ENCODE results near the gene NOC2L. TPM values are rescaled to one million over a fixed set of nuclear protein-coding genes. Genes with fewer than 3 reads are reported as not detected.

NOC2L gene
- total and polyA plus RNA-seq, 9 of the 15 experiments (the other 6 are each of a cell fraction or from before 2014, with no cell fraction given), result 4.0 to 410 (median 200) TPM

DNA sequence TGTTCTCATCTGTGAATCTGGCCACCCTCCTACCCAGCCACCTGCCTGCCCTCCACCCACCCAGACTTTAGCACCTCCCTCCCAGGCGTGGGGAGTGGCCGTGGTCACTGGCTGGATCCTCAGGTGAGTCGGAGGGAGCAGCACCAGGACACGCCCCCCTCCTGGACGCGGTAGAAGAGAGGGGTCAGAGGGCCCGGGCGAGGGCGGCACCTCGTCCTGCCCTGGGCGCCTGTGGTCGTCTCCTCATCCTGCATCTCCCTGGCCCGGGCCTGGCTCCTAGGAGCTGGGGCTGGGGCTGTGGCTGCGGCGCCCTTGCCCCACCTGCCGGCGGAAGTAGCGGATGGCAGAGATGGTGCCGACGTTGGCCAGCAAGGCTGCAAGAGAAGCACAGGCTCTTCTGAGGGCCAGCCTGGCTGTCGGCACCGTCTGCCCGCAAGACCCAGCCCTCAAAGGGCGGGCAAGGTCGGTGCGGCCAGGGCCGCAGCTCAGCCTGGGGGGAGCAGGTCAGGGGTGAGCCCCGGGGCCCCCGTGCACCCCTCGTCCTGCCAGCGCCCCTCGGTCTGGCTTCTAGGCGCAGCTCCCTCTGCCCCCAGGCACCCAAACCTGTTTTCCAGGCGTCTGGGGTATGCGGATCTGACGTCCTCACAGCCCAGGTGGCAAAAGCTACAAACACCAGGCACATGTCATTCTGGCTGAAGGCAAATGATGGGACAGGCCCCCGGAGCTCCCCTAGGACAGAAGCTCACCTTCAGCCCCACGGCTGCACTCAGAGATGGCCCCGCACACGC lies 17.0 kb upstream of the NOC2L start (continued):
- 0 out of 4 replicates have a peak, but pooled peaks of 1 of the 2 experiments have one; percentile 47 for TF ChIP-seq TEAD1 (CRISPR knock-in tag; IDR thresholded peaks at IDR 0.05)
- no peak for TF ChIP-seq ZNF282 (CRISPR knock-in tag; IDR thresholded peaks at IDR 0.05)
- TF ChIP-seq, protein P1, sequence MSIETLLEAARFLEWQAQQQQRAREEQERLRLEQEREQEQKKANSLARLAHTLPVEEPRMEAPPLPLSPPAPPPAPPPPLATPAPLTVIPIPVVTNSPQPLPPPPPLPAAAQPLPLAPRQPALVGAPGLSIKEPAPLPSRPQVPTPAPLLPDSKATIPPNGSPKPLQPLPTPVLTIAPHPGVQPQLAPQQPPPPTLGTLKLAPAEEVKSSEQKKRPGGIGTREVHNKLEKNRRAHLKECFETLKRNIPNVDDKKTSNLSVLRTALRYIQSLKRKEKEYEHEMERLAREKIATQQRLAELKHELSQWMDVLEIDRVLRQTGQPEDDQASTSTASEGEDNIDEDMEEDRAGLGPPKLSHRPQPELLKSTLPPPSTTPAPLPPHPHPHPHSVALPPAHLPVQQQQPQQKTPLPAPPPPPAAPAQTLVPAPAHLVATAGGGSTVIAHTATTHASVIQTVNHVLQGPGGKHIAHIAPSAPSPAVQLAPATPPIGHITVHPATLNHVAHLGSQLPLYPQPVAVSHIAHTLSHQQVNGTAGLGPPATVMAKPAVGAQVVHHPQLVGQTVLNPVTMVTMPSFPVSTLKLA (conservative IDR thresholded peaks at IDR 0.05), result no peak
- TF ChIP-seq, protein P2, sequence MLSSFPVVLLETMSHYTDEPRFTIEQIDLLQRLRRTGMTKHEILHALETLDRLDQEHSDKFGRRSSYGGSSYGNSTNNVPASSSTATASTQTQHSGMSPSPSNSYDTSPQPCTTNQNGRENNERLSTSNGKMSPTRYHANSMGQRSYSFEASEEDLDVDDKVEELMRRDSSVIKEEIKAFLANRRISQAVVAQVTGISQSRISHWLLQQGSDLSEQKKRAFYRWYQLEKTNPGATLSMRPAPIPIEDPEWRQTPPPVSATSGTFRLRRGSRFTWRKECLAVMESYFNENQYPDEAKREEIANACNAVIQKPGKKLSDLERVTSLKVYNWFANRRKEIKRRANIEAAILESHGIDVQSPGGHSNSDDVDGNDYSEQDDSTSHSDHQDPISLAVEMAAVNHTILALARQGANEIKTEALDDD (IDR thresholded peaks at IDR 0.05), result no peak
- TF ChIP-seq ZNF79 (CRISPR knock-in tag; IDR thresholded peaks at IDR 0.05; ENCODE audit: low read depth), result no peak
- TF ChIP-seq TAL1 (IDR thresholded peaks at IDR 0.05), result no peak
- TF ChIP-seq, protein P3, sequence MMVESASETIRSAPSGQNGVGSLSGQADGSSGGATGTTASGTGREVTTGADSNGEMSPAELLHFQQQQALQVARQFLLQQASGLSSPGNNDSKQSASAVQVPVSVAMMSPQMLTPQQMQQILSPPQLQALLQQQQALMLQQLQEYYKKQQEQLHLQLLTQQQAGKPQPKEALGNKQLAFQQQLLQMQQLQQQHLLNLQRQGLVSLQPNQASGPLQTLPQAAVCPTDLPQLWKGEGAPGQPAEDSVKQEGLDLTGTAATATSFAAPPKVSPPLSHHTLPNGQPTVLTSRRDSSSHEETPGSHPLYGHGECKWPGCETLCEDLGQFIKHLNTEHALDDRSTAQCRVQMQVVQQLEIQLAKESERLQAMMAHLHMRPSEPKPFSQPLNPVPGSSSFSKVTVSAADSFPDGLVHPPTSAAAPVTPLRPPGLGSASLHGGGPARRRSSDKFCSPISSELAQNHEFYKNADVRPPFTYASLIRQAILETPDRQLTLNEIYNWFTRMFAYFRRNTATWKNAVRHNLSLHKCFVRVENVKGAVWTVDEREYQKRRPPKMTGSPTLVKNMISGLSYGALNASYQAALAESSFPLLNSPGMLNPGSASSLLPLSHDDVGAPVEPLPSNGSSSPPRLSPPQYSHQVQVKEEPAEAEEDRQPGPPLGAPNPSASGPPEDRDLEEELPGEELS (CRISPR knock-in tag; IDR thresholded peaks at IDR 0.05; ENCODE audit: borderline replicate concordance), result 0 out of 2 replicates have a peak, but pooled peaks have one; percentile 36
- no peak for TF ChIP-seq POLR2AphosphoS2 (IDR thresholded peaks at IDR 0.05; ENCODE audit: low read length)
- TF ChIP-seq, protein P4, sequence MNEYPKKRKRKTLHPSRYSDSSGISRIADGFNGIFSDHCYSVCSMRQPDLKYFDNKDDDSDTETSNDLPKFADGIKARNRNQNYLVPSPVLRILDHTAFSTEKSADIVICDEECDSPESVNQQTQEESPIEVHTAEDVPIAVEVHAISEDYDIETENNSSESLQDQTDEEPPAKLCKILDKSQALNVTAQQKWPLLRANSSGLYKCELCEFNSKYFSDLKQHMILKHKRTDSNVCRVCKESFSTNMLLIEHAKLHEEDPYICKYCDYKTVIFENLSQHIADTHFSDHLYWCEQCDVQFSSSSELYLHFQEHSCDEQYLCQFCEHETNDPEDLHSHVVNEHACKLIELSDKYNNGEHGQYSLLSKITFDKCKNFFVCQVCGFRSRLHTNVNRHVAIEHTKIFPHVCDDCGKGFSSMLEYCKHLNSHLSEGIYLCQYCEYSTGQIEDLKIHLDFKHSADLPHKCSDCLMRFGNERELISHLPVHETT (CRISPR knock-in tag; conservative IDR thresholded peaks at IDR 0.05 in 1 of 2, IDR thresholded peaks at IDR 0.05 in 1 of 2), result 0 out of 4 replicates have a peak, but pooled peaks of 1 of the 2 experiments have one; percentile 24
- no peak for TF ChIP-seq FOS (IDR thresholded peaks at IDR 0.05; ENCODE audit: extremely low read depth, insufficient read length)
- TF ChIP-seq, protein P5, sequence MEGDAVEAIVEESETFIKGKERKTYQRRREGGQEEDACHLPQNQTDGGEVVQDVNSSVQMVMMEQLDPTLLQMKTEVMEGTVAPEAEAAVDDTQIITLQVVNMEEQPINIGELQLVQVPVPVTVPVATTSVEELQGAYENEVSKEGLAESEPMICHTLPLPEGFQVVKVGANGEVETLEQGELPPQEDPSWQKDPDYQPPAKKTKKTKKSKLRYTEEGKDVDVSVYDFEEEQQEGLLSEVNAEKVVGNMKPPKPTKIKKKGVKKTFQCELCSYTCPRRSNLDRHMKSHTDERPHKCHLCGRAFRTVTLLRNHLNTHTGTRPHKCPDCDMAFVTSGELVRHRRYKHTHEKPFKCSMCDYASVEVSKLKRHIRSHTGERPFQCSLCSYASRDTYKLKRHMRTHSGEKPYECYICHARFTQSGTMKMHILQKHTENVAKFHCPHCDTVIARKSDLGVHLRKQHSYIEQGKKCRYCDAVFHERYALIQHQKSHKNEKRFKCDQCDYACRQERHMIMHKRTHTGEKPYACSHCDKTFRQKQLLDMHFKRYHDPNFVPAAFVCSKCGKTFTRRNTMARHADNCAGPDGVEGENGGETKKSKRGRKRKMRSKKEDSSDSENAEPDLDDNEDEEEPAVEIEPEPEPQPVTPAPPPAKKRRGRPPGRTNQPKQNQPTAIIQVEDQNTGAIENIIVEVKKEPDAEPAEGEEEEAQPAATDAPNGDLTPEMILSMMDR (IDR thresholded peaks at IDR 0.05 in 2 of 3, conservative IDR thresholded peaks at IDR 0.05 in 1 of 3; ENCODE audit: insufficient read depth in 2 of 3, low read depth in 1 of 3, low read length in 3 of 3), result peak; percentile 63 to 74 (median 70)
- TF ChIP-seq ZNF311 (CRISPR knock-in tag; IDR thresholded peaks at IDR 0.05), result no peak
- TF ChIP-seq, protein P6, sequence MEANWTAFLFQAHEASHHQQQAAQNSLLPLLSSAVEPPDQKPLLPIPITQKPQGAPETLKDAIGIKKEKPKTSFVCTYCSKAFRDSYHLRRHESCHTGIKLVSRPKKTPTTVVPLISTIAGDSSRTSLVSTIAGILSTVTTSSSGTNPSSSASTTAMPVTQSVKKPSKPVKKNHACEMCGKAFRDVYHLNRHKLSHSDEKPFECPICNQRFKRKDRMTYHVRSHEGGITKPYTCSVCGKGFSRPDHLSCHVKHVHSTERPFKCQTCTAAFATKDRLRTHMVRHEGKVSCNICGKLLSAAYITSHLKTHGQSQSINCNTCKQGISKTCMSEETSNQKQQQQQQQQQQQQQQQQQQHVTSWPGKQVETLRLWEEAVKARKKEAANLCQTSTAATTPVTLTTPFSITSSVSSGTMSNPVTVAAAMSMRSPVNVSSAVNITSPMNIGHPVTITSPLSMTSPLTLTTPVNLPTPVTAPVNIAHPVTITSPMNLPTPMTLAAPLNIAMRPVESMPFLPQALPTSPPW (CRISPR knock-in tag; IDR thresholded peaks at IDR 0.05), result peak; percentile 39; the same call in 1 of the 2 replicates
- peak; percentile 46; the same call in 1 of the 2 replicates for TF ChIP-seq ESRRA (IDR thresholded peaks at IDR 0.05; ENCODE audit: borderline replicate concordance, low read depth)
- TF ChIP-seq CCAR2 (IDR thresholded peaks at IDR 0.05; ENCODE audit: low read depth, low read length), result no peak
- TF ChIP-seq SRSF3 (IDR thresholded peaks at IDR 0.05; ENCODE audit: insufficient read depth, low read length), result no peak
